Stromal cell of bone marrow (primary cell): ENCODE data around the gene SPRED2.

ENCODE experiments used
- DNase-seq: peaks from one replicate; pipeline ENCODE4 v3.0.0-alpha.2; 2012; ENCODE audit warnings: low read depth

The SPRED2 gene

DNA sequence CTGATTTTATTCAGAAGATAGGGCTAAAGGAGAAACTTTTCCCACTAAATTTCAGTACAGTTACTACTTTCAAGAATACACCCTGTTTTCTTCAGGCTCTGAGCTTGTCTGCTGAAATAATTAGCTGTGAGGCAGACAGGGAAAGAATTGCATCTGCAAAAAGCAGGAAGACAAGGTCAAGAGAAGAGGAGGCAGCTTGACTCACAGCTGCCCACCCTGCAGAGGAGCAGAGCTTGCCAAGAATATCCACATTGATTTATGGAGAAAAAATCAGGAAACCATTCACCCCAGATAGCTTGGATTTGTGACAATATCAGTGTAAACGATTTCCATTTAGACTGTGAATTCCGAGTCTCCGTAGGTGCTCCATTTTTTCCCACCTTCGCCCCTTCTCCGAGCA, 155.8 kb downstream of the SPRED2 start:
- DNase-seq, result no peak

DNA sequence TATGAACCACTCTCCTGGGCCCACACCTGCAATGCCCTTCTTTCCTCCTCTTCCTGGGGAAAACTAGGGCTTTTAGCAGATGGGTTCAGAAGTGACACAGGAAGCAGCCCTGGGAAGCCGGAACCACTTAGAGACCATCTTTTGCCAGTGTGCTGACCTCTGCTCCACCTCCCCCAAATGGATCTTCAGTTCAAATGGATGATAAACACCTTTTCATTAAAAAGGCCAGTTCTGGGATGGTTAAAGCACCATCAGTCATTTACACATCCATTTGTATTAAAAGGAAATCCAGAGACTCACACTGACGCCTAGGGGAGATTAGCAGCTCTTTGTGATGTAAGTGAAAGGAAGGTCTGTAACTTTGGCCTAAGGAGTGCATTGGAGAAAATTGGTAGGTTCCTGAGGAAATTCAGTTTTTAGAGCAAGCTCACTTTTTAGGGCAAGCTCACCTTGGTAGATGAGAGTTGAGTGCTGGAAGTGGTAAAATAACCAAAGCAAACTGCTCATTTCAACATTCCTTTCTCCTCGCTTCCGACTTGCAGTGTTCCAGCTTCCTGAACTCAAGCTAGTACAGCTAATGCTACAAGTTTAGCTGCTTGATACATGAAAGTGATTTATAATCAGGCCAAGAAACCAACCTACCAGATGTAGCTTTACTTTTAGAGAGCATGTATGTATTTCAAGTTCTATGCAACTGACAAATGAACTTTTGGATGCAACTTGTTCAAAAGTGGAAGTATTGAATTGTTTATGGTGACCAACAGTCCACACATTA, 157.1 kb downstream of the SPRED2 start:
- no peak for DNase-seq

DNA sequence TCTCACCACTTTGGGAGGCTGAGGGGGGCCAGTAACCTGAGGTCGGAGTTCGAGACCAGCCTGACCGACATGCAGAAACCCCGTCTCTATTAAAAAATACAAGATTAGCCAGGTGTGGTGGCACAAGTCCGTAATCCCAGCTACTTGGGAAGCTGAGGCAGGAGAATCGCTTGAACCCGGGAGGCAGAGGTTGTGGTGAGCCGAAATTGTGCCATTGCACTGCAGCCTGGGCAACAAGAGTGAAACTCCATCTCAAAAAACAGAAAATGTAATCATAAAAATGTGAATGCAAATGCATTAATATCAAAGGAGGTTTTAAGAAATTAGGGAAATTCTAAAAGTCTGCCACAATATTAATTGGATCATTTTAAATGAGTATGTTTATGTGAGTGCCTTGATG, 159.1 kb downstream of the SPRED2 start:
- DNase-seq, result no peak

DNA sequence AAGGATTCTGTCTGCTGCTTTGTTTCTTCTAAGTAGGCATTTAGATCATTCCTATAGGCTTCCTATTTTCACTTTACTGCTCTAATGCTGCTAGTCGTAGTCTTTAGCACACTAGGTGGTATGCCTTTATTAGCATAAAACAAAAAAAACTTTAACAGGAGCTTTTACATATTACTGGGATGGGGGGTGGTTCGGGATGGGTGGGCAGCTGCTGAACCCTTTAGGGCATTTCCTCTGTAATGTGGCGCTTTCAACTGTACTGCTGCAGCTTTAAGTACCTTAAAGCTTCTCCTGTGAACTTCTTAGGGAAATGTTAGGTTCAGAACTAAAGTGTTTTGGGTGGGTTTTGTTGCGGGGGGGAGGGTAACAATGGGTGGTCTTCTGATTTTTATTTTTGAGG, 163.4 kb downstream of the SPRED2 start:
- DNase-seq, result no peak

DNA sequence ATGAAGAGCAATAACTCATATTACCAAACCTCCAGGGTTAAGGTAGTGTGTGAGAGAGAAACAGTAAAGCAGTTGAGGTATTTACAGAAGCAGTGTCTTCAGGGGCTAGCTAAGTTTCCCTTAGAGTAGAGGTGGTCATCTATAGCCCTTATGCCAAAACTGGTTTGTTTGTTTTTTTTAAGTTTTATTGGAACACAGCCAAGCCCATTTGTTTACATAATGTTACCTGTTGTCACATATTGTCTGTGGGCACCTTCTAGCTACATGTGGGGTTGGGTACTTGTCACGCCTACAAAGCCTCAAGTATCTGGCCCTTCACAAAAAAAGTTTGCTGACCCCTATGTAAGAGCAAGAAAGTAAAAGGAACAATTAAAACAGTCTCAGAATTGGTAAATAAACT, 165.4 kb downstream of the SPRED2 start:
- DNase-seq, result no peak

DNA sequence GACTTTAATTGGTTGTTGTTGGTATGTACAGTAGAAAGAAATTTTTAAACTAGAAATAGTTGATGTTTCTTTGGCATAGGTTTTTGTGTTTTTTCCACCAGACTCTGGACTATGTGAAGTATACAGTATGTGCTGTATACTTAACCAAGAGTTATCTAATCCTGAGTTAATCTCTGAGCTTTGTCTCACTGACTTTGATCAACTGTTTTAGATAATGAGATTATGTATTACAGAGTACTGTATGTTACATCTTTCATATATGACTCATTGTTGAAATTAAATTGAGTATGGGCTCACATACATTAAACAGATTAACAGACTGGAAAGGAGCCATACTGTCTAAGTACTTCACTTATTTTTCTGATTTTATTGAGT, 166.7 kb downstream of the SPRED2 start:
- DNase-seq, result no peak

DNA sequence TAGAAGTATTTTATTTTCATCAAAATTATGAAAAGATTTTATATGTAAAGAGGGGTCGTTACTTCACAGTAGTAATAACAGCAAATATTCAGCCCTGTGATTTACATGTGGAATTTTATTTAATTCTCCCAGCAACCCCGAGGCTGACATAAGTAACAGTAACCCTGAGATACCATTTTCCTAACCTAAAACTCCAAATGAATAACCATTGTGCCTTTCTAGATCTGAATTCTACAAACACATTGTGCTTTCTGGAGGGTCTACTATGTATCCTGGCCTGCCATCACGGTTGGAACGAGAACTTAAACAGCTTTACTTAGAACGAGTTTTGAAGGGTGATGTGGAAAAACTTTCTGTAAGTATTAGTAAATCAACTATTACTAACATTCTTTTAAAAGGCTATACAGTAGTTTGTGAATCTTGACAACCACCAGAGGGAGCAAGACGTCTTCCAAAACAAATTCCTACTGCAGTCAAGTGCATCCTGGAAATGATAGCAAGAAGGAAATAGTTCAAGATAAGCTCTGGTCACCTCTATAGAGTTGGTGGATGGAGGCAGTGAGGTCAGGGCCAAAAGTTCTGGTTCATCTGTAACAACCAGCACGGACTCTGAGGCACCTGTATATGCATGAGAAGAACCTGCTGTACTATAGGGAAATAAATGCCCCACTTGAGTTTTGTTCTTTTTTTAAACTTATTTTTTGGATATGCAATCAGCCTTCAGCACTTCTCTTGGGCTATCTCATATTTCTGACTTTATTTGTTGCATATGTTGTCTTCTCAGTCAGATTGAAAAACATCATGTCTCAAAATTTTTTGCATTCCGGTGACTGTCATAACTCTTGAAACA, 167.4 kb downstream of the SPRED2 start:
- peak; percentile 69 for DNase-seq

DNA sequence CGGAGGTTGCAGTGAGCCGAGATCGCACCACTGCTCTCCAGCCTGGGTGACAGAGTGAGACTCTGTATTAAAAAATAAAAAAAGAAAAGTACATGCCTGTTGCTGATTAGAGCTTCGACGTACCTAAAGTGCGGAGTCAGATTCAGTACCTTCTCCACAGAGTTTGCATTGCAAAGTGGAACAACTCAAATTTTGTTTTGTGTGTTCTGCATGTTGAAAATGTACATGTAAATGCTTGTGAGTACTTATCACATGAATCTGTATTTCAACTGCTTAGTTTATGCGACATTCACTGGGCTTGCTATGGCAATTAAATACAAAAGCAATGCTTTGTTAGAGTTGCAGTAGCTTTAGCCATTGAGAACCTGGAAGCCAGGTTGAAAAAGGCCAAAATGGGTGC, 168.4 kb downstream of the SPRED2 start:
- no peak for DNase-seq

DNA sequence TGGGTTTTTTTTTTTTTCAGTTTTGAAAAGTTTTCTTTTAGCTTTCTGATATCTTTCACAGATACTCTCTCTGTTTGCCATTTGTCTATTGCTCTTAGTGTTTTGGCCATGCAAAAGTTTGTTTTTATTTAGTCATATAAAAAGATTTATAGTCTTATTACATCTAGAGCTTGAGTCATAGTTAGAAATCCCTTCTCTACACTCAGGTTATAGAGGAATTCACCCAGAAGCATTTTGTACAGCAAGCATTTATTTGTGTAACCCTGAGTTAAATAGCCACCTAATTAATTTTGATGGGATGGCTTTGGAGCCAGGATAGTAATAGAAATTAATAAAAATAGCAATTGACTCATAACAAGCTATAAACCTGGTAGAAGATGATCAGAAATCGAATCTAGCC, 169.1 kb downstream of the SPRED2 start:
- DNase-seq, result no peak

DNA sequence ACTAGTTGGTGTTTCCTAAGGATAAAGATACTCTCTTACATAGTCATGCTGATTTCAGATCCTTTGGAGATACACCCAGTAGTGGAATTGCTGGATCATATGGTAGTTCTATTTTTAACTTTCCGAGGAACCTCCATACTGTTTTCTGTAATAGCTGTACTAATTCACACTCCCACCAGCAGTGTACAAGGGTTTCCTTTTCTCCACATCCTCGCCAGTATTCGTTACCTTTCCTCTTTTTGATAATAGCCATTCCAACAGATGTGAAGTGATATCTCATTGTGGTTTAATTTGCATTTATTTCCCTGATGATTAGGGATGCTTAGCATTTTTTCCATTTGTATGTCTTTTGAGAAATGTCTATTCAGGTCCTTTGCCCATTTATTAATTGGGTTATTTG, 170.7 kb downstream of the SPRED2 start:
- no peak for DNase-seq
